ENCODE measurements around the gene ATP8B3. TPM values are rescaled to one million over a fixed set of nuclear protein-coding genes. Genes with fewer than 3 reads are reported as not detected.

The ATP8B3 gene
- total and polyA plus RNA-seq, 8 donors = 0.89 to 2.5 (median 1.5) TPM

DNA sequence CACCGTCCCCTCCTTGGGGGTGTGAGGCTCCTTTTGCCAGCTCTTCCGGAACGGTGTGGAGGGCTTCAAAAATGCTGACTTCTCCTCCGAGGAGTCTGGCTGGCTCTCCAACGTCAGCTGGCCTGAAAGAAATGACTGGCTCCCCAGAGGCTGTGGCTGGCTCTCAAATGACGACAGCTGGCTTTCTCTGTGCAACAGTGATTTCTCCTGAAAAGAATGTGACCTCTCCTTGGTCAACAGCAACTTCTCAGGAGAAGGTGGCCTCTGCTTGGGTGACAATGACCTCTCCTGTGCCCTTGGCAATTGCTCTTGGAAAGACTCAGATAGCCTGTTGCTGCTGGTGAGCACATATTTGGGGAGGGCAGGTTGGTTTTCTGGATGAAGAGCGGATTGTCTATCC is 29.6 kb downstream of the ATP8B3 start:
- TF ChIP-seq, protein P1, sequence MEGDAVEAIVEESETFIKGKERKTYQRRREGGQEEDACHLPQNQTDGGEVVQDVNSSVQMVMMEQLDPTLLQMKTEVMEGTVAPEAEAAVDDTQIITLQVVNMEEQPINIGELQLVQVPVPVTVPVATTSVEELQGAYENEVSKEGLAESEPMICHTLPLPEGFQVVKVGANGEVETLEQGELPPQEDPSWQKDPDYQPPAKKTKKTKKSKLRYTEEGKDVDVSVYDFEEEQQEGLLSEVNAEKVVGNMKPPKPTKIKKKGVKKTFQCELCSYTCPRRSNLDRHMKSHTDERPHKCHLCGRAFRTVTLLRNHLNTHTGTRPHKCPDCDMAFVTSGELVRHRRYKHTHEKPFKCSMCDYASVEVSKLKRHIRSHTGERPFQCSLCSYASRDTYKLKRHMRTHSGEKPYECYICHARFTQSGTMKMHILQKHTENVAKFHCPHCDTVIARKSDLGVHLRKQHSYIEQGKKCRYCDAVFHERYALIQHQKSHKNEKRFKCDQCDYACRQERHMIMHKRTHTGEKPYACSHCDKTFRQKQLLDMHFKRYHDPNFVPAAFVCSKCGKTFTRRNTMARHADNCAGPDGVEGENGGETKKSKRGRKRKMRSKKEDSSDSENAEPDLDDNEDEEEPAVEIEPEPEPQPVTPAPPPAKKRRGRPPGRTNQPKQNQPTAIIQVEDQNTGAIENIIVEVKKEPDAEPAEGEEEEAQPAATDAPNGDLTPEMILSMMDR (IDR thresholded peaks at IDR 0.05) = no peak
- intact Hi-C loops (cut with DNase I) = no loop called here
- peaks cover 0 to 11% of the 10 kb centered on the region in 2 donors for H3K9me3 ChIP-seq
- ATAC-seq (no peak), DNase-seq (no peak)
- H3K36me3 ChIP-seq = no peaks in the 10 kb centered on the region
- peaks cover 31 to 92% of the 10 kb centered on the region in 2 donors for H3K27me3 ChIP-seq
- no peak overlapping the region for H3K4me3 ChIP-seq
- no peak overlapping the region for H3K27ac ChIP-seq
- H3K4me1 ChIP-seq = no peaks in the 10 kb centered on the region

DNA sequence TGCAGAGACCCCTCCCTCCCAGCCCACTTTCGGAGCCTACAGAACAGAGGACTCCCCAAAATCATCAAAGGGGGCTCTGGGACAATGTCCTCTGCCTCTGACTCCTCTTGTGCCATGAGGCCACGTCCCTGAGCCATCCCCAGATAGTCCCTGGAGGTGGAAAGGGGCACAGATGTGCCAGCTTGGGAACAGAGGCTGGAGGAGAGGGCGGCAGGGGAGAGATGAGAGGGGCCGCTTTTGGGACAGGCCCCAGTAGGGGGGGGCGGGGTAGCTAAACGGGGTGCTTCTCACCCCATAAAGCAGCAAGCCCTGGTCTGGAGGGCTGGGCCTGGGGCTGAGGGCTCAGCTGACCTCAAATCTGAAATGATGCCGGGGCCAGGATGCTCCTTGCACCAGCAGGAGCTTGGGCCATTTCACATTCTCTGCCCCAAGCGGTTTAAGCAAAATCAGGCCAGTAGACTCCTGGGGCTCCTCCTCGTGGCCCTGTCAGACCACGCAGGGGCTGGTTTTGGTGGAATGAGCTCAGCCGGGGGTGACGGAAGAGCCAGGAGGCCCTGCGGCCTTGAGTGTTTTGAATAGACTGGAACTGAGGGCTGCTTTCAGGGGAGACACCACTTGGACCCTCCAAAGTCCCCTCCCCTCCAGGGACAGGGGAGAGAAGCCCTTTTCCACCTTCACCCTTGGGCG is 31.7 kb downstream of the ATP8B3 start:
- no peak for ATAC-seq
- no peak overlapping the region for H3K27ac ChIP-seq
- TF ChIP-seq, protein P1 (IDR thresholded peaks at IDR 0.05) = no peak
- no peaks in the 10 kb centered on the region for H3K36me3 ChIP-seq
- intact Hi-C loops (cut with DNase I) = no loop called here
- peak in 1 of 4 donors; percentile 21 for DNase-seq
- peaks cover 0 to 11% of the 10 kb centered on the region in 2 donors for H3K9me3 ChIP-seq
- no peak overlapping the region for H3K4me3 ChIP-seq
- H3K27me3 ChIP-seq = peaks cover 52 to 100% of the 10 kb centered on the region in 2 donors
- H3K4me1 ChIP-seq = no peaks in the 10 kb centered on the region

DNA sequence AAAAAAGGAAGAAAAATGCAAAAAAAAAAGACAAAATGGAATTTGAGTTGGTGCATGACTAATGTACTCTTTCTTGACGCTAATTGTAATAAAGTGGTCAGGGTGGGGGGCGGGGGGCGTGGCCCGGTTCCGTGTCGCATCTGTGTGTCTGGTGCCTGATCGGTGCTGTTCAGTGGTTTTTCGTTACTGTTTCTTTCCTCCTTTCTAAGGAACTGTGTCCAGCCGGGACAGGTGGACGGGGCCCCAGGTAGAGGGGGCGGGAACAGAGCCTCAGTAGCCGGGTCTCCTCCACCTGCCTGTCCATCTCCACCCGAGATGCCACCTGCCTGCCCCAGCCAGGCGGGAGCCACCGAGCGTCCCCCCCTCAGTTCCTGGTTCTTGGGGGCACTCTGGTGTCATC is 32.5 kb downstream of the ATP8B3 start:
- peaks cover 61 to 100% of the 10 kb centered on the region in 2 donors for H3K27me3 ChIP-seq
- DNase-seq = no peak
- no peak overlapping the region for H3K27ac ChIP-seq
- ATAC-seq = no peak
- H3K36me3 ChIP-seq = no peaks in the 10 kb centered on the region
- H3K4me3 ChIP-seq = no peak overlapping the region
- H3K9me3 ChIP-seq = peaks cover 0 to 15% of the 10 kb centered on the region in 2 donors
- TF ChIP-seq, protein P1 (IDR thresholded peaks at IDR 0.05) = no peak
- intact Hi-C loops (cut with DNase I) = no loop called here
- no peaks in the 10 kb centered on the region for H3K4me1 ChIP-seq

DNA sequence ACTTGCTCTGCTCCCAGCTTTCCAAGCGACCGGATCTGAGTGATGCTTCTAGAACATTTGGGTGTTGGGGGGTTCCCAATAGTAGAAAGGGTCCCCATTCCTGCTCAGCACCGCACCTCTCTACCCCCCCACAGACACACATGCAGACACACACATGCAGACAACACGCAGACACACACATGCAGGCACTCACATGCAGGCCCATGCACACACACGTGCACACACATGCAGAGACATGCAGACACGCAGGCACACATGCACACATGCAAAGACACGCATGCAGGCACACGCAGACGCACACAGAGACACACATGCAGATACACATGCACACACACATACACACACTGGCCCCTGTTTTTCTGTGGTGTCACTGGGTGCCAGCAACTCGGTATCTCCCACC is 34.9 kb downstream of the ATP8B3 start:
- intact Hi-C loops (cut with DNase I) = no loop called here
- TF ChIP-seq, protein P1 (IDR thresholded peaks at IDR 0.05) = no peak
- peaks cover 66 to 100% of the 10 kb centered on the region in 2 donors for H3K27me3 ChIP-seq

DNA sequence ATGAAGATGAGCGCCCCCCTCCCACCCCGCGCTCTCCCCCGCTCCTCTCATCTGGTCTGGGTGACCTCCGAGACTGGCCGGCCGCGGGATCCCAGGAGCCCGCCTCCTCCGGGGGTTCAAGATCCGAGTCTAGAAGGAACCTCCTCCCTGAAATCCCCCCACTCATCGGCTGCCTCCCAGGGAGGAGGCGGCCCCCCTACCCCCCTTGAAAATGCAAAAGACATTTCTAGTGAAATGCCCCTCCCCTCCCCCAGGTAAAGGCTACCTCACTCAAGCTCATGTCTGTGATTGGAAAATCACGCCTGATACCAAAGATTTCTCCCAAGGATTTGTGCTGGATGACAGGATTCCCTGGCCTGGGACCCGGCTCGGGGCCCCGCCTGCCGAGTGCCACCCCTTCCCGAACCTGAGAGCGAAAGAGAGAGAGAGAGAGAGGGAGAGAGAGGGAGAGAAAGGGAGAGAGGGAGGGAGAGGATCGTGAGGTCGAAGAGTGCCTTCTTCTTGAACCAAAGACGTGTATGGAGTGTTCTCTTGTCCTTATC is 35.4 kb downstream of the ATP8B3 start:
- Histone ChIP-seq H3K27ac (no peak overlapping the region), H3K4me3 (no peak overlapping the region), H3K36me3 (no peaks in the 10 kb centered on the region), H3K4me1 (no peaks in the 10 kb centered on the region), H3K27me3 (peaks cover 64 to 100% of the 10 kb centered on the region in 2 donors), H3K9me3 (peaks cover 0 to 10% of the 10 kb centered on the region in 2 donors)
- intact Hi-C loops (cut with DNase I) = no loop called here
- ATAC-seq = no peak
- TF ChIP-seq, protein P1 (IDR thresholded peaks at IDR 0.05) = no peak
- DNase-seq = peak in 1 of 4 donors; percentile 68

More for the DNA sequence above, 34.9 kb downstream of the ATP8B3 start:
- no peak for DNase-seq
- Histone ChIP-seq H3K4me1 (no peaks in the 10 kb centered on the region), H3K36me3 (no peaks in the 10 kb centered on the region), H3K4me3 (no peak overlapping the region), H3K27ac (no peak overlapping the region), H3K9me3 (peaks cover 0 to 13% of the 10 kb centered on the region in 2 donors)
- no peak for ATAC-seq
